Measurements from ENCODE around the gene GNLY.

The GNLY gene

DNA sequence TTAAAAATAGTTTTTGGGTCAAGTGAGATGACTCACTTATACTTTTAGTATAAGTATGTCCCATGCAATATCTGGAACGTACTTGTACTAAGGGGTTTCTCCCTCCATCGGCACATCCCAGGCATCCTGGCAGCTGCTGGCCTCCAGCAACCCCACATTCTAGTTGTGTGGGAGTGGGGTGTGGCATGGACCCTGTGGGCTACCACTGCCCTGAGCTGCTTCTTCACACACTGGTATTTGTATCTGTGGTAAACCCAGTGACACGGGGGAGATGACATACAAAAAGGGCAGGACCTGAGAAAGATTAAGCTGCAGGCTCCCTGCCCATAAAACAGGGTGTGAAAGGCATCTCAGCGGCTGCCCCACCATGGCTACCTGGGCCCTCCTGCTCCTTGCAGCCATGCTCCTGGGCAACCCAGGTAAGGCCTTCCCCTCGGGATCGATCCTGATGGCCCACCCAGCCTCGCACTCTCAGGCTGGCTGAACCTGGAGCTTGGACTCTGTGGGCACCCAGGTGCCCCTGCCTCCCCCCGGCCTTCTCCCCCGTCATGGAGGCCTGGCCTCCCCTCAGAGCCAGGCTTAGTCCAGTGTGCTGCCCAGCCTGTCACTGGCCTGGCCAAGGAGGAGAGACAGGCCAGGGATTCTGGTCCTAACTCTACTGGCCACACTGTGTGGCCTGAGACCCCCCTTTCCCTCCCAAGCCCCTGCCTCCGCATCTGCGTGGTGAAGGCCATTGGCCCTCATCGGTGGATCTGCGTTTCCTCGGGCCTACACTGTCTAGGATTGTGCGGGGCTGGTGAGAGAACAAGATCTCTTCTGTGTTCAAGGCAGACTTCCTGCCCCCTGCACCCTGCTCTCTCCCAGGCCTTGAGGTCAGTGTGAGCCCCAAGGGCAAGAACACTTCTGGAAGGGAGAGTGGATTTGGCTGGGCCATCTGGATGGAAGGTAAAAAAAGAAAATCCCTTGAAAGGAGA, at the start of gene GNLY:
Gene GNLY, plus strand, starts transcription at position 307 of the 974 bp plus-strand sequence. Its CDS starts 61 bp downstream, at position 368.
- peak; percentile 40 for DNase-seq (ENCODE audit: low read depth)
- H3K4me3 ChIP-seq (ENCODE audit: low read depth, low read length), result no peak within 1 kb of the TSS
- TF ChIP-seq MYC (IDR thresholded peaks at IDR 0.05; ENCODE audit: low read depth, low read length), result no peak
- TF ChIP-seq, protein P1, sequence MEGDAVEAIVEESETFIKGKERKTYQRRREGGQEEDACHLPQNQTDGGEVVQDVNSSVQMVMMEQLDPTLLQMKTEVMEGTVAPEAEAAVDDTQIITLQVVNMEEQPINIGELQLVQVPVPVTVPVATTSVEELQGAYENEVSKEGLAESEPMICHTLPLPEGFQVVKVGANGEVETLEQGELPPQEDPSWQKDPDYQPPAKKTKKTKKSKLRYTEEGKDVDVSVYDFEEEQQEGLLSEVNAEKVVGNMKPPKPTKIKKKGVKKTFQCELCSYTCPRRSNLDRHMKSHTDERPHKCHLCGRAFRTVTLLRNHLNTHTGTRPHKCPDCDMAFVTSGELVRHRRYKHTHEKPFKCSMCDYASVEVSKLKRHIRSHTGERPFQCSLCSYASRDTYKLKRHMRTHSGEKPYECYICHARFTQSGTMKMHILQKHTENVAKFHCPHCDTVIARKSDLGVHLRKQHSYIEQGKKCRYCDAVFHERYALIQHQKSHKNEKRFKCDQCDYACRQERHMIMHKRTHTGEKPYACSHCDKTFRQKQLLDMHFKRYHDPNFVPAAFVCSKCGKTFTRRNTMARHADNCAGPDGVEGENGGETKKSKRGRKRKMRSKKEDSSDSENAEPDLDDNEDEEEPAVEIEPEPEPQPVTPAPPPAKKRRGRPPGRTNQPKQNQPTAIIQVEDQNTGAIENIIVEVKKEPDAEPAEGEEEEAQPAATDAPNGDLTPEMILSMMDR (IDR thresholded peaks at IDR 0.05; ENCODE audit: low read depth, low read length), result no peak

DNA sequence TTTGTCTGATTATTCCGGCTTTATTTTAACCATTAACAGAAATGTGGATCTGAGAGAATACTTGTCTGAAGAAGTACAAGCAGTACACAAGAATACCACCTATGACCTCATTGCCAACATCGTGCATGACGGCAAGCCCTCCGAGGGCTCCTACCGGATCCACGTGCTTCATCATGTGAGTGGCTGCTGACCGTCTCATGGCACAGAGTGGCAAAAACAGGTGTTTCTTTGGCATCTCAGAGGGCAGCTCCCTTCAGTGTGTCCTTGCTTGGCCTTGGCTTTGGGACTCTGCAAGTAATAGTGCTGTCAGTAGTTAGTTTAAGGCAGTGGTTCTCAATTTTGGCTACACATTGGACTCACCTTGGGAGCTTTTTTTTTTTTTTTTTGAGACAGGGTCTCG, 49.2 kb upstream of the GNLY start:
- H3K4me3 ChIP-seq (ENCODE audit: low read depth, low read length), result no peak overlapping the region
- no peak for DNase-seq (ENCODE audit: low read depth)
- TF ChIP-seq, protein P1 (IDR thresholded peaks at IDR 0.05; ENCODE audit: low read depth, low read length), result no peak

DNA sequence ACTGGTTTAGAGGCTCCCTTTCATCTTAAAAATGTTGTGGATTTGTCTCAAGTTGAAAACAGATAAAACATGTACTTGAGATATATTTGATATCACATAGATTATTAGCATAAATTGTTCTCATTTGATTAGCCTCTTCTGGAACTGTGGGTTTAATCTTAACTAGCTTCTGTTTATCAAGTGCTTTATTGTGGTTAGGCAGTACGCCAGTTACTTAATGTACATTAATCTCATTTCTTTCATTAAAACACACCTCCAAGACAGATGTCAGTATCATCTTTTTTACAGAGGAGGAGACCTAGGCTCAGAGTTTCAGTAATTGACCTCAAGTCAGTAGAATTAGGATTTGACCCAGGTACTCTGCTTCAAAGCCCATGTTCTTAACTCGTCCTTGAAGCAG, 48.0 kb upstream of the GNLY start:
- no peak for DNase-seq (ENCODE audit: low read depth)
- no peak for TF ChIP-seq POLR2A (IDR thresholded peaks at IDR 0.05; ENCODE audit: extremely low read depth, insufficient read length)
- no peak overlapping the region for H3K4me3 ChIP-seq (ENCODE audit: low read depth, low read length)

DNA sequence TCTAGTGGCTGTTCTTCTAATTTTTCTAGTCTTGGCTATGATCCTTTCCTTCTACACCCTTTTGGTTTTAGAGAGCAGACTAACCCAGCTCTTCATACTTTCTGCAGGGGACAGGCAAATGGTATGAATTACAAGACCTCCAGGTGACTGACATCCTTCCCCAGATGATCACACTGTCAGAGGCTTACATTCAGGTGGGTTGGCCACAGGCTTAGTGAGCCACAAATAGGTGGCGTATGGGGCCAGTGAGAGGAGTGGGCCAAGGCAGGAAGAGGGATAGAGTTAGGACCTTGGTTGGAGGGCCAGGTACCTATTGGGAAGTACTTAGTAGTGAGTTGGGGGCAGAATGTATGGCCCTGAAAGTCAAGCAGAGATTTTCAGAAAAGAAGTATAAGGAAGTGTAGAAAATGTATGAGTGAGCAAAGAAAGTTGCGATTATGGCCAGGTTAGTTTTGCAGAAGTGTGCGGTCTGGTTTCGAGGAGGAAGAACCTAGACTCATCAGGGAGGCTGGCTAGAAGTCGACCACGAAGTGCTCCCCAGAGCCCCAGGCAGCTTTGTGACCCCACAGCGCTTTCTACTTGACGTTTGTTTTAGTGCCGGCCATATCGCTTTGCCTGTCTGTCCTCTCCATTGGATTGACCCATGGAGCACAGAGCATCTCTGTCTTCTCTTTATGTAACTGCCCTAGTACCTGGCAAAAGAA, 46.2 kb upstream of the GNLY start:
- DNase-seq (ENCODE audit: low read depth), result peak; percentile 79
- H3K4me3 ChIP-seq (ENCODE audit: low read depth, low read length), result no peak overlapping the region
- no peak for TF ChIP-seq POLR2A (IDR thresholded peaks at IDR 0.05; ENCODE audit: extremely low read depth, insufficient read length)

DNA sequence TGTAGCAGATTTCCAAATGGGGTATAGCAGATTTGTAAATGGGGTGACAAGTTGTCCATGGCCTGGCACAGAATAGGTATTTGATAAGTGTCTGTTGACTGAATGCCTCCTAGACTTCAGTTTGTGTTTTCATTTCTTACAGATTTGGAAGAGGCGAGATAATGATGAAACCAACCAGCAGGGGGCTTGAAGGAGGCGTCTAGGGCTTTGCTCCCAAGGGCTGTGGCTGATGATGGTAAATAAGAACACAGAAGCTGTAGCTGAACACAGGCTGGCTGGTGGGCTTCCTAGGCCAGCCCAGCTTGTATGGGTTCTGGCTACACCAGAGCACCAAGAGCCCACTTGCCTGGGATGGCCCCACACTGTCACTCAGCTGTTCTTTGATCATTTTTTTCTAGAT, 45.5 kb upstream of the GNLY start:
- TF ChIP-seq, protein P2, sequence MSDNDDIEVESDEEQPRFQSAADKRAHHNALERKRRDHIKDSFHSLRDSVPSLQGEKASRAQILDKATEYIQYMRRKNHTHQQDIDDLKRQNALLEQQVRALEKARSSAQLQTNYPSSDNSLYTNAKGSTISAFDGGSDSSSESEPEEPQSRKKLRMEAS (IDR thresholded peaks at IDR 0.05; ENCODE audit: low read depth, low read length), result no peak
- TF ChIP-seq, protein P1 (IDR thresholded peaks at IDR 0.05; ENCODE audit: low read depth, low read length), result peak; percentile 40
- TF ChIP-seq MYC (IDR thresholded peaks at IDR 0.05; ENCODE audit: low read depth, low read length) (no peak), POLR2A (IDR thresholded peaks at IDR 0.05; ENCODE audit: extremely low read depth, insufficient read length) (no peak)
- peak; percentile 68 for DNase-seq (ENCODE audit: low read depth)

DNA sequence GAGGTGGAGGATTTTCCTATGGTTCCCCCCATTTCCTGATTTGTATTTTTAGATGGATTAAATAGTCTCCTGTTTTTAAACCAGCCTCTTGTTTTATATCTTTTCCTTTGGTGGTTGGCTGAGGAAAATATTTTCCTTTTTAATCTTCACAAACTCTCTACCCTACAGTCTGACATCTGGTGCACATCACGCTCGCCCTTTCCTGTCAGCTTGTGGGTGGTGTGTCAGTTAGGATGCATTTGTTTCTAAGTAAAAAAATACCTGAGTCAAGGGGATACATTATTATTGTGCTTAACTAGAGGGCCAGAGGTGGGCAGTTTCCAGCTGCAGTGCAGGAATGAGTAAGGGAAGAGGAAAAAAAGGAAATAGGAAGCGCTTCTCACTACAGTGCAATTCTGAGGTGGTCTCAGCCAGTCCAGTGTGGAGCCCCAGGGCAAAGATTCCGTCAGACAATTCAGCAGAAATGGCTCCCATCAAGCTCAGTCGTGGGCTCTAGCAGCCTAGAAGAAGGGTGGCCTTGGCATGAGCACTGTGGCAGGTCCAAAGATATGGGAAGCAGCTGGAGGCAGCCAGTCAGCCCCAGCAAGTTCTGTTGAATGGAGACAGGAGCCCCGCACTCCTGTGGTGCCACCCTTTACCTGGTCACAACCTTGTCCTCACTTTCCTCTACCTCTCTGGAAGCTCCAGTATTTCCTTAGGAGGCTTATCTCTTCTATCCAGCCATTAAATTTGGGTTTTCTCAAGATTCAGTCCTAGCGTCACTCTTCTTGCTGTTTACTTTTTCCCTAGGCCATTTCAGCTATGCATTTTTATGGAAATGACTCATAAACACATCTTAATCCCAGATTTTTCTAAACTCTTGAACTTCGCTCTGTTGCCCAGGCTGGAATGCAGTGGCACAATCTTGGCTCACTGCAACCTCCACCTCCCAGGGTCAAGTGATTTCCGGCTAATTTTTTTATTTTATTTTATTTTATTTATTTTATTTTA, 44.7 kb upstream of the GNLY start:
- DNase-seq (ENCODE audit: low read depth), result no peak
- no peak overlapping the region for H3K4me3 ChIP-seq (ENCODE audit: low read depth, low read length)
- TF ChIP-seq, protein P1 (IDR thresholded peaks at IDR 0.05; ENCODE audit: low read depth, low read length), result no peak
- TF ChIP-seq, protein P2 (IDR thresholded peaks at IDR 0.05; ENCODE audit: low read depth, low read length), result no peak
- TF ChIP-seq POLR2A (IDR thresholded peaks at IDR 0.05; ENCODE audit: extremely low read depth, insufficient read length) (no peak), MYC (IDR thresholded peaks at IDR 0.05; ENCODE audit: low read depth, low read length) (no peak)

More for the DNA sequence above, 45.5 kb upstream of the GNLY start:
- no peak overlapping the region for H3K4me3 ChIP-seq (ENCODE audit: low read depth, low read length)
